ENCODE measurements around the gene SLC44A1. TPM values are rescaled to one million over a fixed set of nuclear protein-coding genes. Genes with fewer than 3 reads are reported as not detected.
A peak's percentile ranks its signal among the peaks of the same experiment; 100 is the strongest.

Gene SLC44A1
- total and polyA plus RNA-seq, 2 donors from 2014 or later, result 17.4 to 42.3 TPM

GRCh38 chr9:105436783-105437182 lies 192.3 kb downstream of the SLC44A1 start:
- H3K27me3 ChIP-seq (ENCODE audit: control insufficient read depth, insufficient read depth, low read length), result no peaks in the 10 kb centered on the region
- no peak overlapping the region for H3K4me3 ChIP-seq (ENCODE audit: low read length in 3 of 3)
- no peaks in the 10 kb centered on the region for H3K9me3 ChIP-seq (ENCODE audit: control insufficient read depth in 2 of 3, insufficient read depth in 1 of 3, low read length in 3 of 3)
- H3K36me3 ChIP-seq (ENCODE audit: control insufficient read depth in 2 of 3, insufficient read depth in 3 of 3, low read length in 3 of 3), result no peaks in the 10 kb centered on the region
- intact Hi-C loops (cut with DNase I), result no loop called here
- no peak overlapping the region for H3K27ac ChIP-seq (ENCODE audit: low read depth in 2 of 2, low read length in 2 of 2)
- H3K4me1 ChIP-seq (ENCODE audit: control insufficient read depth in 2 of 3, insufficient read depth in 2 of 3, low read depth in 1 of 3, low read length in 3 of 3), result peaks cover 0 to 3% (median 0%) of the 10 kb centered on the region in 3 donors
- no peak overlapping the region for H3K9ac ChIP-seq (ENCODE audit: low read length in 3 of 3)
- FAIRE-seq (no peak), DNase-seq (no peak)
- no peak for TF ChIP-seq CTCF (IDR thresholded peaks at IDR 0.05; ENCODE audit: borderline replicate concordance, extremely low read depth, insufficient read depth)

- H3K27me3 ChIP-seq (ENCODE audit: control insufficient read depth, insufficient read depth, low read length), result no peaks in the 10 kb centered on the region
- intact Hi-C loops (cut with DNase I), result no loop called here
- FAIRE-seq (no peak), DNase-seq (no peak)
- H3K27ac ChIP-seq (ENCODE audit: low read depth in 2 of 2, low read length in 2 of 2), result no peak overlapping the region
- H3K4me3 ChIP-seq (ENCODE audit: low read length in 3 of 3), result no peak overlapping the region
- no peaks in the 10 kb centered on the region for H3K9me3 ChIP-seq (ENCODE audit: control insufficient read depth in 2 of 3, insufficient read depth in 1 of 3, low read length in 3 of 3)
- H3K36me3 ChIP-seq (ENCODE audit: control insufficient read depth in 2 of 3, insufficient read depth in 3 of 3, low read length in 3 of 3), result no peaks in the 10 kb centered on the region
- no peak overlapping the region for H3K9ac ChIP-seq (ENCODE audit: low read length in 3 of 3)
- TF ChIP-seq CTCF (IDR thresholded peaks at IDR 0.05; ENCODE audit: borderline replicate concordance, extremely low read depth, insufficient read depth), result no peak
- no peaks in the 10 kb centered on the region for H3K4me1 ChIP-seq (ENCODE audit: control insufficient read depth in 2 of 3, insufficient read depth in 2 of 3, low read depth in 1 of 3, low read length in 3 of 3)
These were observed 193.3 kb downstream of the SLC44A1 start for GRCh38 chr9:105437704-105438103.

GRCh38 chr9:105438141-105438806 lies 193.8 kb downstream of the SLC44A1 start:
- DNase-seq (peak in 4 of 5 donors; percentile 49 to 91 (median 78)), FAIRE-seq (no peak)
- intact Hi-C loops (cut with DNase I), result no loop called here
- no peak for TF ChIP-seq CTCF (IDR thresholded peaks at IDR 0.05; ENCODE audit: borderline replicate concordance, extremely low read depth, insufficient read depth)
- Histone ChIP-seq H3K36me3 (ENCODE audit: control insufficient read depth in 2 of 3, insufficient read depth in 3 of 3, low read length in 3 of 3) (no peaks in the 10 kb centered on the region), H3K4me1 (ENCODE audit: control insufficient read depth in 2 of 3, insufficient read depth in 2 of 3, low read depth in 1 of 3, low read length in 3 of 3) (no peaks in the 10 kb centered on the region), H3K9ac (ENCODE audit: low read length in 3 of 3) (no peak overlapping the region), H3K4me3 (ENCODE audit: low read length in 3 of 3) (peak overlapping the region in 1 of 3 donors; percentile 20), H3K27ac (ENCODE audit: low read depth in 2 of 2, low read length in 2 of 2) (no peak overlapping the region), H3K27me3 (ENCODE audit: control insufficient read depth, insufficient read depth, low read length) (no peaks in the 10 kb centered on the region), H3K9me3 (ENCODE audit: control insufficient read depth in 2 of 3, insufficient read depth in 1 of 3, low read length in 3 of 3) (no peaks in the 10 kb centered on the region)

GRCh38 chr9:105439428-105439827 lies 195.0 kb downstream of the SLC44A1 start:
- Histone ChIP-seq H3K27ac (ENCODE audit: low read depth in 2 of 2, low read length in 2 of 2) (no peak overlapping the region), H3K9me3 (ENCODE audit: control insufficient read depth in 2 of 3, insufficient read depth in 1 of 3, low read length in 3 of 3) (no peaks in the 10 kb centered on the region), H3K4me1 (ENCODE audit: control insufficient read depth in 2 of 3, insufficient read depth in 2 of 3, low read depth in 1 of 3, low read length in 3 of 3) (no peaks in the 10 kb centered on the region), H3K36me3 (ENCODE audit: control insufficient read depth in 2 of 3, insufficient read depth in 3 of 3, low read length in 3 of 3) (no peaks in the 10 kb centered on the region), H3K27me3 (ENCODE audit: control insufficient read depth, insufficient read depth, low read length) (no peaks in the 10 kb centered on the region), H3K9ac (ENCODE audit: low read length in 3 of 3) (no peak overlapping the region), H3K4me3 (ENCODE audit: low read length in 3 of 3) (no peak overlapping the region)
- FAIRE-seq (no peak), DNase-seq (peak in 1 of 5 donors; percentile 26)
- intact Hi-C loops (cut with DNase I), result no loop called here
- TF ChIP-seq CTCF (IDR thresholded peaks at IDR 0.05; ENCODE audit: borderline replicate concordance, extremely low read depth, insufficient read depth), result no peak
